Ovary (tissue), 3 donors: Measurements from ENCODE around the gene NCAM1.

Experiments
- EP300 ChIP-seq: sonication (generic); formaldehyde crosslinking; IDR thresholded peaks from one replicate; pipeline ENCODE4 v1.6.1; 2017; ENCODE audit warnings: antibody characterized with exemption
- POLR2A ChIP-seq: fragments of 450-650 bp; IDR thresholded peaks from one replicate; pipeline ENCODE4 v1.6.1; 2017; ENCODE audit warnings: antibody characterized with exemption, mild to moderate bottlenecking, moderate library complexity
- TF ChIP-seq, protein P1 (sequence below), 3 donors: fragments of 450-650 bp in 2 of 3; fragments of 200-600 bp in 1 of 3; IDR thresholded peaks; one replicate each; pipeline versions ENCODE4 v1.5.1 to v1.8.0; 2016 to 2022; ENCODE audit warnings: antibody characterized with exemption in 3 of 3, mild to moderate bottlenecking in 1 of 3
- donor health status: DM: no; HTN: no; CAD: no.

- TF ChIP-seq, protein P1, sequence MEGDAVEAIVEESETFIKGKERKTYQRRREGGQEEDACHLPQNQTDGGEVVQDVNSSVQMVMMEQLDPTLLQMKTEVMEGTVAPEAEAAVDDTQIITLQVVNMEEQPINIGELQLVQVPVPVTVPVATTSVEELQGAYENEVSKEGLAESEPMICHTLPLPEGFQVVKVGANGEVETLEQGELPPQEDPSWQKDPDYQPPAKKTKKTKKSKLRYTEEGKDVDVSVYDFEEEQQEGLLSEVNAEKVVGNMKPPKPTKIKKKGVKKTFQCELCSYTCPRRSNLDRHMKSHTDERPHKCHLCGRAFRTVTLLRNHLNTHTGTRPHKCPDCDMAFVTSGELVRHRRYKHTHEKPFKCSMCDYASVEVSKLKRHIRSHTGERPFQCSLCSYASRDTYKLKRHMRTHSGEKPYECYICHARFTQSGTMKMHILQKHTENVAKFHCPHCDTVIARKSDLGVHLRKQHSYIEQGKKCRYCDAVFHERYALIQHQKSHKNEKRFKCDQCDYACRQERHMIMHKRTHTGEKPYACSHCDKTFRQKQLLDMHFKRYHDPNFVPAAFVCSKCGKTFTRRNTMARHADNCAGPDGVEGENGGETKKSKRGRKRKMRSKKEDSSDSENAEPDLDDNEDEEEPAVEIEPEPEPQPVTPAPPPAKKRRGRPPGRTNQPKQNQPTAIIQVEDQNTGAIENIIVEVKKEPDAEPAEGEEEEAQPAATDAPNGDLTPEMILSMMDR (IDR thresholded peaks at IDR 0.05): no peak
- TF ChIP-seq EP300: no peak
- no peak for TF ChIP-seq POLR2A
Measured at GRCh38 chr11:113159988-113160807, 199.0 kb downstream of the NCAM1 start.
